NCI-H226 (cell line): Measurements from ENCODE around the gene INHBE.

Experiments used
- DNase-seq: peaks from one replicate; pipeline ENCODE4 v3.0.0-alpha.2; 2015

The INHBE gene

GRCh38 chr12:57461917-57462250 is 6.8 kb downstream of the INHBE start:
- peak; percentile 16 for DNase-seq

DNA sequence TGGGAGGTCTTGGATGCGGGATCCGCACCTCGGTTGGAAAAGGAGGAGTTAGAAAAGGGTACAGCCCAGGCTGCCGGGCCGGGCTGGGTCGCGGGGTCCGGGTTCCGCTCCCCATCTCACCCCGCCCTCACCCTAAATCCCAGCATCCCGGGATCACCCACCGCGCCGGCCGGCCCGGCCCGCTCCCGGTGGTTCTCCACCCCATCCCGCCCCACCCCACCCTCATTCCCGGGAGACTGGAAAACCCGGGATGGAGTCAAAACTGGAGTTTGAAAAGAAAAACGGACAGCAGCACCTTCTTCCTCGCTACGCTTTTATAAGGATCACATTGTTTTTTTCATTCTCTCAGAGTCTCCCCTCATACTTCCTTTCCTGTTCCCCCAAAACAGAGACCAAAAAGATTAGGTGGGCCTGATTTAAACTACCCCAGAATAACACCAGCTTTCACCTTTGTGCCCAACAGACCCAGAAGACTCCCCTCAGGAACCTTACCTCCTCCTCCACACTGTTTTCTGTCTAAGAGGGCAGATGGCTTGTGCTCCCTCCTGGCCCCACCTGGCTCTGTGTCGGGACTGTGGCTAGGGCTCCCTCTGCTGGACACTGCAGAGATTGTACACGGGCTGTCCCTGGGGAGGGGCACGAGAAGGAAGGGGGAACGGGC is 7.3 kb downstream of the INHBE start:
- DNase-seq = peak; percentile 91

GRCh38 chr12:57462912-57463253 is 7.8 kb downstream of the INHBE start:
- no peak for DNase-seq

DNA sequence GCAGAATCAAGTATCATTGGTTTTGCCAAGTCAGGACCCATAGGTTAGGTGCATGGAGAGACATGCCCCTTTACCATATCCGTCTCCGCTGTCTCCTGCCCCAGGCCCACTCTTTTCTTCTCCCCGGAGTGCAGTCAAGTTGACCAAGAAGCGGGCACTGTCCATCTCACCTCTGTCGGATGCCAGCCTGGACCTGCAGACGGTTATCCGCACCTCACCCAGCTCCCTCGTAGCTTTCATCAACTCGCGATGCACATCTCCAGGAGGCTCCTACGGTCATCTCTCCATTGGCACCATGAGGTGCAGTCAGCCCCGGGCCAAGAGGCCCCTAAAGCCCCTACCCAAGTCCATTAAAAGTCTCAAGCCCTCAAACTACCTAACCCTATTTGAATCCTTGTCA is 9.5 kb downstream of the INHBE start:
- DNase-seq = no peak

GRCh38 chr12:57465030-57465746 is 10.1 kb downstream of the INHBE start:
- DNase-seq = no peak

DNA sequence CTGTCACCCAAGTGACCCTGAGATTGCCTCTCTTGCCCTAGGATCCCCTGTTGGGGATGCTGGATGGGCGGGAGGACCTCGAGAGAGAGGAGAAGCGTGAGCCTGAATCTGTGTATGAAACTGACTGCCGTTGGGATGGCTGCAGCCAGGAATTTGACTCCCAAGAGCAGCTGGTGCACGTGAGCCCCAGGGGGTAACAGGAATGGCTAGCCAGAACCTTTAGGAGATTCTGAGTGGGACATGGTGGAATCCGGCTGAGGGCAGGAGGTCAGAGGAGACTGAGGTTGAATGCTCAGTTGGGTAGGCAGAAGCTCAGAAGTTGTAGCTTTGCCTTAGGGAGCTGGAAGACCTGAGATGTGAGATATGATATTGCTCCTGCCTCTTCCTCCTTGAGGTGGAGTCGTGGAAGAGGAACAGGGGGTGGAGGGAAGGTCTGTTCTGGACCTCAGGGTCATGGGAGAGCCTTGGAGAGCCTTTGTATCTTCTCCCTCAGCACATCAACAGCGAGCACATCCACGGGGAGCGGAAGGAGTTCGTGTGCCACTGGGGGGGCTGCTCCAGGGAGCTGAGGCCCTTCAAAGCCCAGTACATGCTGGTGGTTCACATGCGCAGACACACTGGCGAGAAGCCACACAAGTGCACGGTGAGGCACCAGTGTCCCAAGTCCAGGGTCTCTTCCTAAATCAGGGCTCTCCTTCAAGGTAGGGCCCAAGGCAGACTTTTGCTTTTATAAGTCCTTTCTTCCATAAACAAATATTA is 10.8 kb downstream of the INHBE start:
- no peak for DNase-seq

DNA sequence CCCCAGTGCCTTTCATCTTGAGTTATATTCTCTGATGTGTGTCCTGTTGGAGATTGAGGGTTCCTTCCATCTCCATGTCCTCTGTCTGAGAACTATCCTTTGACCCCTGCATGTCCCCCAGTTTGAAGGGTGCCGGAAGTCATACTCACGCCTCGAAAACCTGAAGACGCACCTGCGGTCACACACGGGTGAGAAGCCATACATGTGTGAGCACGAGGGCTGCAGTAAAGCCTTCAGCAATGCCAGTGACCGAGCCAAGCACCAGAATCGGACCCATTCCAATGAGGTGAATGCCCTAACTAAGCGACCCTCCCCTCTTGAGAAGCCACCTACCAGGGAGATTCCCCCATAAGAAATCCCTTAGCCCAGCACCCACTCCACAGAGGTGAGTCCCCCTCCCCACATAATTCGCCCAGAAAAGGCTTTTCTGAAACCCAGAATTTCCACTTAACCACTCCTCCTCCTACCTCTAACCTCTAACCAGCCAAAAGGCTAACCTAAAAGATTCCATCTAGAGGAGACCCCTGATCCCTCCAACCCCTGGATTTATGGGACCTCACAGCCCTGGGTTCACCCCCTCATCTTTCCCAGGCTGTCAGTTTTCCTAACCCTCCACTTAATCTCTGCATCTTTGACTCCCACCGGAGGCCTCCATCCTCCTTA is 12.2 kb downstream of the INHBE start:
- no peak for DNase-seq

DNA sequence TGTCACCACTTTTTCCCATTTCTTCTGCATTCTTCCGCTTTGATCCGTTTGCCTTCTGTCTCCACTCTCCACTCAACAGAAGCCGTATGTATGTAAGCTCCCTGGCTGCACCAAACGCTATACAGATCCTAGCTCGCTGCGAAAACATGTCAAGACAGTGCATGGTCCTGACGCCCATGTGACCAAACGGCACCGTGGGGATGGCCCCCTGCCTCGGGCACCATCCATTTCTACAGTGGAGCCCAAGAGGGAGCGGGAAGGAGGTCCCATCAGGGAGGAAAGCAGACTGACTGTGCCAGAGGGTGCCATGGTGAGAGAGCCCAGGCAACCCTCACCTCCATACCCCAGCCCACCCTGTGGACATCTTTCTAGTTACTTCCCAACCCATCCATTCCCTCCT is 12.8 kb downstream of the INHBE start:
- DNase-seq = no peak

DNA sequence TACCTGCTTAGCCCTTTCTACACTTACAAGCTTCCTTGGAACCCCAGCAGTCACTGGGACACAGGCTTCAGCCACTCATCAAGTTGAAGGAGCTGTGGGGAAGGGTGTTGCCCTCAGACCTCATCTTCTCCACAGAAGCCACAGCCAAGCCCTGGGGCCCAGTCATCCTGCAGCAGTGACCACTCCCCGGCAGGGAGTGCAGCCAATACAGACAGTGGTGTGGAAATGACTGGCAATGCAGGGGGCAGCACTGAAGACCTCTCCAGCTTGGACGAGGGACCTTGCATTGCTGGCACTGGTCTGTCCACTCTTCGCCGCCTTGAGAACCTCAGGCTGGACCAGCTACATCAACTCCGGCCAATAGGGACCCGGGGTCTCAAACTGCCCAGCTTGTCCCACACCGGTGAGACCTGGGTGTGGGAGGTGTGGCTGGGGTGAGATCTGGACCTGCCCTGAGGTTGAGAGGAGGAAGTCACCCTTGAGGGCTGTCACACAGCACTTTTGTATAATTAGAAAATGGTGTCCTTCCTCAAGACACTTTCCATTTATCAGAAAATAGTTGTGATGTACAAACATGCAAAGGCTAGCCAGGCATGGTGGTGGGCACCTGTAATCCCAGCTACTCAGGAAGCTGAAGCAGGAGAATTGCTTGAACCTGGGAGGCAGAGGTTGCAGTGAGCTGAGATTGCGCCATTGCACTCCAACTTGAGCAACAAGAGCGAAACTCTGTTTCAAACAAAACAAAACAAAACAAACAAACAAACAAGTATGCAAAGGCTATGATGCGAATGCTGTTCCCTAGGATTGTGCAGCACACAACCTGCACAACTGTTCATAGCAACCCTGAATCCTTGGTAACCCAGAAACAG is 14.4 kb downstream of the INHBE start:
- DNase-seq = no peak

DNA sequence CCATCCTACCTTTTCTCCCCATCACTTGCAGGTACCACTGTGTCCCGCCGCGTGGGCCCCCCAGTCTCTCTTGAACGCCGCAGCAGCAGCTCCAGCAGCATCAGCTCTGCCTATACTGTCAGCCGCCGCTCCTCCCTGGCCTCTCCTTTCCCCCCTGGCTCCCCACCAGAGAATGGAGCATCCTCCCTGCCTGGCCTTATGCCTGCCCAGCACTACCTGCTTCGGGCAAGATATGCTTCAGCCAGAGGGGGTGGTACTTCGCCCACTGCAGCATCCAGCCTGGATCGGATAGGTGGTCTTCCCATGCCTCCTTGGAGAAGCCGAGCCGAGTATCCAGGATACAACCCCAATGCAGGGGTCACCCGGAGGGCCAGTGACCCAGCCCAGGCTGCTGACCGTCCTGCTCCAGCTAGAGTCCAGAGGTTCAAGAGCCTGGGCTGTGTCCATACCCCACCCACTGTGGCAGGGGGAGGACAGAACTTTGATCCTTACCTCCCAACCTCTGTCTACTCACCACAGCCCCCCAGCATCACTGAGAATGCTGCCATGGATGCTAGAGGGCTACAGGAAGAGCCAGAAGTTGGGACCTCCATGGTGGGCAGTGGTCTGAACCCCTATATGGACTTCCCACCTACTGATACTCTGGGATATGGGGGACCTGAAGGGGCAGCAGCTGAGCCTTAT is 15.3 kb downstream of the INHBE start:
- DNase-seq = no peak

- DNase-seq = no peak
Observed at GRCh38 chr12:57470970-57471656, 16.0 kb downstream of the INHBE start.

- DNase-seq = no peak
Observed at GRCh38 chr12:57471661-57472060, 16.6 kb downstream of the INHBE start.

GRCh38 chr12:57472391-57472790 is 17.3 kb downstream of the INHBE start:
- no peak for DNase-seq

DNA sequence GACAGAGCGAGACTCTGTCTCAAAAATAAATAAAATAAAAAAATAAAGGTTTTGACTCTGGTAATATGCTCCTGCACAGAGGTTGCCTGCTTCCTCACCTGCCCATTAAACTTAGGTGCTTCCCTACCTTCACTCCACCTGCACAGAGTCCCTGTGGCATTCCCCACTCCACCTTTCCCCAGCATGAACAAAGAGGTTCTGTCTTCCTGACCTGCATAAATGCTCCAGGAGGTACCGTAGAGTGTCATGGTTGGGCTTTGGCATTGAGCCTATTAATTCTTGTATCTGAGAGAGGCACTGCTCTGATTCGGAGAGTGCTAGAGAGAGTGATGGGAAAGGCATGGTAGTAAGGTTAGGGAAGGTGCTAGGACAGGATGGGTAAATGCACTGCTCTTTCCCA is 18.3 kb downstream of the INHBE start:
- DNase-seq = no peak

DNA sequence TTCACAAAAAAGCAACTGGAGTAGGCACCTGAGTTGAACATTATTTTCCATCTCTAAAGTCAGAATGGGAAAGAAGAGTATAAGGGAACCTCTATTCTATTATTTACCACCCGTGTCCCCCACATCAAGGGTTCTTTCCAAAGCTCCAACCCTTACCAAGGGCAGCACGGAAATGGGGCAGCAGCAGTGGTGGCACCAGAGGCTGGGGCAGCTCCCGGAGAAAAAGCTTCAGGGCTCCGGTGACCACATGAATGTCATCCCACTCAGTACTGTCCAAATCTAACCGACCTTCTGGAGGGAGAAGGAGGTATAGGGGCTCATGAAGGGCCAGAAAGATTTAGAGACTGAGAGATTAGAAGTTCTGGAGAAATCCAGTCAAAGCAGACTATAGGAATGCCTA is 18.8 kb downstream of the INHBE start:
- DNase-seq = no peak

DNA sequence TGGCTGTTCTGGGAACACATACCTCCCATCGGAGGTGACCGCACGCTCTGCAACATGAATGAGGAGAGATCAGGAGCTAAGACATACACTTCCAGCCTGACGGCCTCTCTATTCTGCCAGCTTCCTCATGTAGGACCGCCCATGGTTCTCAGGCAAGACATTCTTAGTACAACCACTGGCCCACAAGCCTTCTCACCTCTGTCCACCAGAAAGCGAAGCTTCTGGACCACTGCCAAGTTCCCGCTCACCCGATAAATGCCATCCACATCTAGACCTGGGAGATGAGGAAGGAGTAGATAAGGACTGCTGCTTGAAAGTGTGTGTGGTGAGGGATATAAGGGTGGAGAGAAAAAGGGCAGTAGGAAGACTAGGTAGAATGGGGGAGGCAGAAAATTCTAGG is 19.3 kb downstream of the INHBE start:
- no peak for DNase-seq

DNA sequence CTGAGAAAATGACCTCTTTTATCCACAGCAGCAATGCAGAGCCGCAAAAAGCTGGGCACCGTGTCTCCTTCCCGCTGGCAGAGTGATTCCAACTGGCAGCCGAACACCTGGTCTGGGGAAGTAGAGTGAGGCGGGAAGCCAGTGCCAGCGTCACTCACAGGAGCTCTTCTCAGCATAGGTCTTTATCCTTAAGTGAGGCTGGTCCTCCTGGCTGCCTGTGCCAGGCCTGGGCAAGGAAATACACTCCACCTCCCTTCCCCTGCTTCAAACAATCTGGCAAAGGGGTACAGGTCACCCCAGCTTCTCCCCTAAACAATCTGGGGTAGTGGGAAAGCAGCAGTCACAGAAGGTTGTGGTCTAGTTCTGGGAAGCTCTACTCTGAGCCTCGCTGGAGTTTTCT is 19.8 kb downstream of the INHBE start:
- DNase-seq = no peak

DNA sequence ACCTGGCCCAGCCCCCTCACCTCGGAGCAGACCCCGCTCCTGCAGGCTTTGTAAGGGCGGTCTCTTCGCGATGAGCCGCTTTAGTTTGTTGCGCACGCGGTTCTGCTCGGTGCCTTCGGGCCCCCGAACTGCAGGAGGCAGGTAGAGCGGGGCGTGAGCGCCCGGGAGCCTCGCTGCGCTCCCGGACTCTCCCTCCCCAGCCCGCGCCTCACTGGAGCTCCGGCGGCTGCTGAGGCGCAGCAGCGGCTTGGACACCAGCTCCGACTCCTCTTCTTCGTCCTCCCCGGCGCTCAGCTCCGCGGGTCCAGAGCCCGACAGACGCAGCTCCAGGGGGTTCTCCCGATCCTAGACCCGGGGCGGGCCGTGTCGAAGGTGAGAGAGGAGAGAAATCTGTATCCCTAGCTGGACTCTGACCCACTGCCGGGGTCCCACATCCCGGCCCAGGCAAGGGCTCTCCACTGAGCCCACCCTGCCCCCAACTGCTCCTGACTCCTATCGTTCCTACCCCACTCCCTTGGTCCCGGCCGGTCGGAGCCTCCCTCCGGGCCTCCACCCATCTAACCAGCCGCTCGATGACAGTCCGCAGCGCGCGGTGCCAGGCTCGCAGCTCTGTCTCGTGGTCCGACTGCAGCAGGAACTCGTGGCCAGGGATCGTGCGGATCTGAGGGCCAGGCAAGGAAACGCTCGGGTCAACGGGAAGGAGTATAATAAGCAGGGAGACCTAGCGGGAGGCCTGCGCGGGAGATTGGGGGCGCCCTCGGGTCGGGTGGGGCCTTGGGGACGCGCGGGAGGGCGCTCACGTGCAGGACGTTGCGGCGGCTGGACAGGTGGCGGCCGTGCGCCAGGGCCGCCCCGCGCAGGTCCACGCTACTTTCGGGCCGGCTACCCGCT is 20.4 kb downstream of the INHBE start:
- no peak for DNase-seq

DNA sequence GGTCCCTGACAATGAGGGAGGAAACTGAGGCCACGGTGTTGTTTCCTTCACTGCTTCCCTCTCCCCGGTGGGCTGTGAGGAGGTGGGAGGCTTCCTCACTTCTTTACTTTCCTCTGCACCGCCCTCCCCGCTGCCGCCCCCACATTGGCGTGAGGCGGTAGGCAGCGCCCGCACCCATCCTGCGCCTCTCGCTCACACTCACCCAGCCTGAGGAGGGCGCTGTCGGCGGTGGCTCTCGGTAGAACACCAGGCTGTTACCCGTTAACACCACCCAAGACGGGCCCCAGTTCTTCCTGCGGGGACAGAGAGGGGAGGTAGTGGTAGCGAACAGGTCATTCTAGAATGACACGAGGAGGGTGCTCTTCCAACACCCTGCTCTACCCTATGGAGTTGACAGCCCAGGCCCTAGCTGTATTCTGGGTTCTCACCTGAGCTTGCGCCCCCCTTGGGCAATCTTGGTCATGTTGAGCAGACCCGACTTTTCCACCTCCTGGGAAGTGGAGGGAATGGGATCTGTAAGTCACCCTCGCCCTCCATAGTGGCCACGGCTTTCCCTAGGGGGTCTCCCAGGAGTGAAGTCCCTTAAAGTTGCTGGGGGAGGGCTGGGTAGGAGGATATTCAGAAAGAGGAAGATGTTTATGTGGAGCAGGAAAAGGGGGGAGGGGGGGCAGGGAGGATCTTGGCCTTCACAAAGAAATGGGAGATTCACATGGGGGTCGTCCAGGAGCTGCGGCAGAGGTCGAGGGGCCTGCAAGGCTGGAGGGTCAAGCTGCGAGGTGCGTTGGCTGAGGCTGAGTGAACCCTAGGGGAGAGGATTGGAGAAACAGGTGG is 21.3 kb downstream of the INHBE start:
- DNase-seq = no peak
